H1 (cell line): Measurements from ENCODE around the gene R3HCC1L. TPM values are rescaled to one million over a fixed set of nuclear protein-coding genes. Genes with fewer than 3 reads are reported as not detected.

Experiments used
- CTCF ChIA-PET: fragments of 300-600 bp; sonication (Branson Sonifier 250); formaldehyde crosslinking; loops from one replicate; lab custom pipeline; 2021; ENCODE audit not compliant: partially characterized antibody; lab: Charles Lee
- POLR2A ChIA-PET: fragments of 300-600 bp; sonication (Branson Sonifier 250); formaldehyde crosslinking; loops from one replicate; lab custom pipeline; 2021; ENCODE audit warnings: inconsistent platforms; ENCODE audit not compliant: partially characterized antibody; lab: Charles Lee
- DNase-seq, 2 experiments: peaks; one replicate each; pipeline versions ENCODE4 v3.0.0 to v3.0.0-alpha.2; 2010 to 2022; ENCODE audit warnings: low spot score in 2 of 2, low read depth in 1 of 2, mixed read lengths in 1 of 2
- FAIRE-seq: peaks from 2 replicates; lab custom pipeline; 2011; peaks lifted over from hg19 to GRCh38; lab: Jason Lieb, UNC
- H2AFZ ChIP-seq: 2 replicates; pipeline ENCODE4 v1.8.1; 2012; ENCODE audit warnings: low read length, inconsistent platforms
- H2AK5ac ChIP-seq: 2 replicates; pipeline ENCODE4 v1.6.1; 2013; ENCODE audit warnings: low read depth, low read length
- H2BK120ac ChIP-seq: replicated peaks from 2 replicates; pipeline ENCODE3; 2013; ENCODE audit warnings: low read depth, low read length, inconsistent platforms
- H2BK12ac ChIP-seq: 2 replicates; pipeline ENCODE4 v1.6.1; 2013; ENCODE audit warnings: low read depth, low read length
- H2BK15ac ChIP-seq: 2 replicates; pipeline ENCODE4 v1.6.1; 2013; ENCODE audit warnings: low read length
- H2BK20ac ChIP-seq: 2 replicates; pipeline ENCODE4 v1.6.1; 2013; ENCODE audit warnings: low read length
- H2BK5ac ChIP-seq: 2 replicates; pipeline ENCODE4 v1.6.1; 2013; ENCODE audit warnings: low read depth, low read length
- H3K14ac ChIP-seq: 2 replicates; pipeline ENCODE4 v1.6.1; 2013; ENCODE audit warnings: inconsistent platforms; ENCODE audit not compliant: insufficient read length
- H3K18ac ChIP-seq: 2 replicates; pipeline ENCODE4 v1.6.1; 2013; ENCODE audit warnings: low read length; ENCODE audit errors: extremely low read depth
- H3K23ac ChIP-seq: 2 replicates; pipeline ENCODE4 v1.6.1; 2013; ENCODE audit warnings: inconsistent platforms; ENCODE audit not compliant: insufficient read length
- H3K23me2 ChIP-seq: 2 replicates; pipeline ENCODE4 v1.6.1; 2013; ENCODE audit warnings: low read depth, low read length
- H3K27ac ChIP-seq: 2 replicates; pipeline ENCODE4 v1.6.1; 2011; ENCODE audit warnings: low read depth, low read length, inconsistent platforms
- H3K27me3 ChIP-seq, 4 experiments: replicated peaks in 1 of 4; 1 replicate in 1 of 4; 2 replicates in 3 of 4; pipeline versions ENCODE4 v1.6.1 to v1.8.1; 2011 to 2013; ENCODE audit warnings: low read length in 3 of 4, mild to moderate bottlenecking in 3 of 4, inconsistent platforms in 2 of 4, mixed read lengths in 2 of 4, moderate library complexity in 1 of 4; ENCODE audit not compliant: control insufficient read depth in 3 of 4, insufficient read depth in 3 of 4; ENCODE audit errors: extremely low read depth in 1 of 4
- H3K36me3 ChIP-seq, 4 experiments: 2 replicates each; pipeline versions ENCODE4 v1.6.1 to v1.8.1; 2011 to 2013; ENCODE audit warnings: mild to moderate bottlenecking in 4 of 4, low read length in 3 of 4, moderate library complexity in 2 of 4, control low read depth in 1 of 4, inconsistent platforms in 1 of 4; ENCODE audit not compliant: insufficient read depth in 4 of 4, control insufficient read depth in 2 of 4
- H3K4ac ChIP-seq: replicated peaks from 2 replicates; pipeline ENCODE3; 2013; ENCODE audit warnings: low read length, low read depth, mixed read lengths, inconsistent platforms; ENCODE audit not compliant: insufficient read length
- H3K4me1 ChIP-seq, 4 experiments: replicated peaks in 1 of 4; 1 replicate in 1 of 4; 2 replicates in 3 of 4; pipeline versions ENCODE4 v1.6.1 to v1.8.1; 2011 to 2013; ENCODE audit warnings: low read length in 3 of 4, inconsistent platforms in 2 of 4, mixed read lengths in 1 of 4; ENCODE audit not compliant: insufficient read depth in 4 of 4, control insufficient read depth in 3 of 4
- H3K4me2 ChIP-seq, 2 experiments: 2 replicates each; pipeline versions ENCODE4 v1.6.1 to v1.8.1; 2011 to 2013; ENCODE audit warnings: low read depth in 2 of 2, low read length in 2 of 2, control low read depth in 1 of 2, inconsistent platforms in 1 of 2, mild to moderate bottlenecking in 1 of 2; ENCODE audit not compliant: insufficient read depth in 1 of 2
- H3K4me3 ChIP-seq, 4 experiments: fragments of 200-600, 300-600 bp in 1 of 4; sonication (generic), shearing (Covaris generic), sonication (Bioruptor Twin) in 1 of 4; 2 replicates each; pipeline versions ENCODE4 v1.5.1 to v1.8.1; 2011 to 2016; ENCODE audit warnings: low read length in 4 of 4, low read depth in 3 of 4, control low read depth in 2 of 4, inconsistent platforms in 2 of 4, mild to moderate bottlenecking in 2 of 4, mixed read lengths in 1 of 4, moderate library complexity in 1 of 4; ENCODE audit not compliant: insufficient read depth in 2 of 4; ENCODE audit errors: extremely low read depth in 1 of 4
- H3K56ac ChIP-seq: replicated peaks from 2 replicates; pipeline ENCODE3; 2013; ENCODE audit warnings: low read depth, mild to moderate bottlenecking, mixed read lengths, low read length, inconsistent platforms; ENCODE audit not compliant: insufficient read length
- H3K79me1 ChIP-seq: 2 replicates; pipeline ENCODE4 v1.6.1; 2013; ENCODE audit warnings: low read depth, low read length, control low read depth
- H3K79me2 ChIP-seq, 2 experiments: 2 replicates each; pipeline versions ENCODE4 v1.6.1 to v1.8.1; 2012 to 2013; ENCODE audit warnings: low read length in 2 of 2, mild to moderate bottlenecking in 2 of 2, inconsistent platforms in 1 of 2; ENCODE audit not compliant: insufficient read depth in 2 of 2, control insufficient read depth in 1 of 2
- H3K9ac ChIP-seq, 4 experiments: replicated peaks in 1 of 4; 1 replicate in 1 of 4; 2 replicates in 3 of 4; pipeline versions ENCODE4 v1.6.1 to v1.8.1; 2011 to 2013; ENCODE audit warnings: low read depth in 3 of 4, low read length in 3 of 4, control low read depth in 2 of 4, mild to moderate bottlenecking in 2 of 4, moderate library complexity in 2 of 4, inconsistent platforms in 1 of 4; ENCODE audit errors: extremely low read depth in 1 of 4
- H3K9me3 ChIP-seq, 2 experiments: 2 replicates each; pipeline versions ENCODE4 v1.6.1 to v1.8.1; 2012 to 2013; ENCODE audit warnings: mild to moderate bottlenecking in 2 of 2, moderate library complexity in 2 of 2, control low read depth in 1 of 2, inconsistent platforms in 1 of 2, low read depth in 1 of 2, low read length in 1 of 2, mixed read lengths in 1 of 2; ENCODE audit not compliant: insufficient read depth in 2 of 2
- H4K20me1 ChIP-seq, 2 experiments: replicated peaks in 1 of 2; 2 replicates each; pipeline versions ENCODE3 to v1.8.1; 2011 to 2013; ENCODE audit warnings: inconsistent platforms in 2 of 2, low read length in 2 of 2, mild to moderate bottlenecking in 1 of 2; ENCODE audit not compliant: insufficient read depth in 2 of 2, control insufficient read depth in 1 of 2
- H4K5ac ChIP-seq: 2 replicates; pipeline ENCODE4 v1.6.1; 2013; ENCODE audit warnings: low read length, low read depth, mixed read lengths, inconsistent platforms; ENCODE audit not compliant: insufficient read length
- H4K8ac ChIP-seq: 2 replicates; pipeline ENCODE4 v1.8.0; 2013; ENCODE audit warnings: mild to moderate bottlenecking, moderate library complexity, low read length, inconsistent platforms; ENCODE audit not compliant: insufficient read depth; ENCODE audit errors: extremely low read depth
- H4K91ac ChIP-seq: replicated peaks from 2 replicates; pipeline ENCODE3; 2013; ENCODE audit warnings: low read length, mixed read lengths, inconsistent platforms; ENCODE audit not compliant: insufficient read length
- ASH2L ChIP-seq: fragments of 200-600, 300-600 bp; sonication (generic); IDR thresholded peaks from one replicate; pipeline ENCODE4 v1.7.1; 2017; ENCODE audit warnings: low read length
- EP300 ChIP-seq, 2 experiments: IDR thresholded peaks; 1 replicate in 1 of 2; 2 replicates in 1 of 2; pipeline ENCODE4 v1.6.1; 2011 to 2012; ENCODE audit warnings: low read depth in 2 of 2, low read length in 2 of 2, mild to moderate bottlenecking in 2 of 2, borderline replicate concordance in 1 of 2, inconsistent platforms in 1 of 2, moderate library complexity in 1 of 2
- GABPA ChIP-seq: IDR thresholded peaks from 2 replicates; pipeline ENCODE4 v1.6.1; 2011; ENCODE audit warnings: mild to moderate bottlenecking, low read length, moderate library complexity, borderline replicate concordance; ENCODE audit not compliant: insufficient read depth
- KDM1A ChIP-seq: fragments of 200-600, 300-600 bp; sonication (generic); IDR thresholded peaks from 2 replicates; pipeline ENCODE4 v1.7.1; 2016; ENCODE audit warnings: mild to moderate bottlenecking, low read length, borderline replicate concordance
- POLR2AphosphoS5 ChIP-seq: IDR thresholded peaks from 2 replicates; pipeline ENCODE4 v1.6.1; 2011; ENCODE audit warnings: low read depth, low read length
- RBBP5 ChIP-seq: IDR thresholded peaks from 2 replicates; pipeline ENCODE4 v1.7.1; 2012; ENCODE audit warnings: low read depth, mild to moderate bottlenecking, inconsistent platforms, low read length, moderate library complexity, borderline replicate concordance
- TAF1 ChIP-seq: IDR thresholded peaks from 2 replicates; pipeline ENCODE4 v1.6.1; 2011; ENCODE audit warnings: mild to moderate bottlenecking, low read depth, low read length
- TEAD4 ChIP-seq: IDR thresholded peaks from 2 replicates; pipeline ENCODE4 v1.6.1; 2012; ENCODE audit warnings: low read depth, low read length, inconsistent platforms, mixed read lengths
- WGBS, 2 experiments: shearing (Covaris generic) in 1 of 2; methylation state at CpG; one replicate each; pipeline versions ENCODE4 v1.1.6 to v1.1.7; 2013 to 2015; ENCODE audit warnings: low lambda C conversion rate in 2 of 2, mixed read lengths in 2 of 2, inconsistent platforms in 1 of 2, low coverage in 1 of 2, missing lambda C conversion rate in 1 of 2; ENCODE audit not compliant: insufficient replicate concordance in 2 of 2, insufficient coverage in 1 of 2, insufficient read length in 1 of 2; ENCODE audit errors: extremely low coverage in 1 of 2, missing lambda C conversion rate in 1 of 2; 5-methylcytosine and 5-hydroxymethylcytosine counted together
- polyA plus RNA-seq, 7 experiments: library from polyadenylated mRNA; depleted of rRNA in 3 of 7; stranded (reverse) in 5 of 7; unstranded in 2 of 7; fragments of >200 nt in 5 of 7; fragments of 200-250 nt in 2 of 7; gene quantifications; 1 replicate in 5 of 7; 2 replicates in 1 of 7; 4 replicates in 1 of 7; pipeline versions ENCODE4 v1.2.1 to v1.2.3, GENCODE V29; 2011 to 2013; ENCODE audit warnings: missing spikeins in 2 of 7, mixed read lengths in 2 of 7
- total RNA-seq: library from RNA; stranded (reverse); fragmentation: NEBNext Ultra II Directional; extraction: Animal tissue kit (Norgen Biotek cat#: 25700); gene quantifications from 2 replicates; pipeline ENCODE4 v1.2.1, GENCODE V29; 2021

The R3HCC1L gene
- total and polyA plus RNA-seq, 2 of the 8 experiments (the other 6 are each of a cell fraction or from before 2014, with no cell fraction given) = 6.9 to 13.9 TPM

- Histone ChIP-seq H2BK120ac (no peak overlapping the region), H2AK5ac (no peak overlapping the region), H3K23me2 (peaks cover 2% of the 10 kb centered on the region; the same call in 1 of the 2 replicates), H3K4ac (no peak overlapping the region), H4K8ac (no peak overlapping the region), H3K4me3 (no peak overlapping the region), H3K4me2 (no peak overlapping the region), H3K4me1 (peaks cover 0 to 12% (median 6%) of the 10 kb centered on the region in 4 experiments; a peak in 5 of 7 replicates), H3K14ac (no peak overlapping the region), H2BK20ac (no peak overlapping the region), H4K20me1 (no peaks in the 10 kb centered on the region), H3K9me3 (no peaks in the 10 kb centered on the region), H4K5ac (no peak overlapping the region), H2AFZ (peak overlapping the region; percentile 4; the same call in 1 of the 2 replicates), H3K9ac (no peak overlapping the region), H3K27ac (no peak overlapping the region), H3K56ac (no peak overlapping the region), H3K79me2 (no peaks in the 10 kb centered on the region), H3K27me3 (peaks cover 0 to 5% (median 1%) of the 10 kb centered on the region in 4 experiments; a peak in 3 of 7 replicates), H3K23ac (no peak overlapping the region), H3K79me1 (no peaks in the 10 kb centered on the region), H3K36me3 (no peaks in the 10 kb centered on the region), H3K18ac (no peak overlapping the region), H2BK15ac (no peak overlapping the region), H2BK5ac (no peak overlapping the region; the same call in 1 of the 2 replicates), H2BK12ac (no peak overlapping the region), H4K91ac (no peak overlapping the region)
- CTCF ChIA-PET = interaction anchor here (0.8 to 2.6 kb wide), 6 partner anchors 11 to 36 kb away, joined by 3 to 17 read pairs (median 8); no protein-coding TSS in a partner anchor
- DNase-seq = no peak
- 80% methylated on average over 9 of the region's 9 CpGs; no CpG with 5 or more reads in 1 of the 2 experiments for WGBS, 2 experiments
- FAIRE-seq = peak; percentile 70
- POLR2A ChIA-PET = no interaction called here
- no peak for TF ChIP-seq TEAD4
- no peak for TF ChIP-seq EP300 (IDR thresholded peaks at IDR 0.05; ENCODE audit: borderline replicate concordance in 1 of 2, low read depth in 2 of 2, low read length in 2 of 2)
- TF ChIP-seq RBBP5 = no peak
- TF ChIP-seq KDM1A = no peak
- no peak for TF ChIP-seq GABPA
- no peak for TF ChIP-seq POLR2AphosphoS5
- TF ChIP-seq ASH2L = no peak
- TF ChIP-seq TAF1 = no peak
Observed at GRCh38 chr10:98273057-98273850, 138.8 kb downstream of the R3HCC1L start.
